Measurements from ENCODE around the gene SLC16A10.

The SLC16A10 gene

GRCh38 chr6:111260570-111261298 lies 173.4 kb downstream of the SLC16A10 start:
- no peak for DNase-seq (ENCODE audit: low spot score)

- DNase-seq (ENCODE audit: low spot score): no peak
Measured at GRCh38 chr6:111263837-111264236, 176.5 kb downstream of the SLC16A10 start.

GRCh38 chr6:111265842-111266241 lies 178.5 kb downstream of the SLC16A10 start:
- DNase-seq (ENCODE audit: low spot score): no peak

- DNase-seq (ENCODE audit: low spot score): no peak
Measured at GRCh38 chr6:111266276-111266675, 179.0 kb downstream of the SLC16A10 start.

GRCh38 chr6:111267764-111268333 lies 180.5 kb downstream of the SLC16A10 start:
- DNase-seq (ENCODE audit: low spot score): no peak

GRCh38 chr6:111269401-111269970 lies 182.2 kb downstream of the SLC16A10 start:
- DNase-seq (ENCODE audit: low spot score): no peak

GRCh38 chr6:111270121-111270520 lies 182.8 kb downstream of the SLC16A10 start:
- no peak for DNase-seq (ENCODE audit: low spot score)

GRCh38 chr6:111274593-111275217 lies 187.4 kb downstream of the SLC16A10 start:
- DNase-seq (ENCODE audit: low spot score): no peak

- DNase-seq (ENCODE audit: low spot score): no peak
Measured at GRCh38 chr6:111276335-111276734, 189.0 kb downstream of the SLC16A10 start.

GRCh38 chr6:111276736-111277135 lies 189.4 kb downstream of the SLC16A10 start:
- no peak for DNase-seq (ENCODE audit: low spot score)

GRCh38 chr6:111277819-111278218 lies 190.5 kb downstream of the SLC16A10 start:
- DNase-seq (ENCODE audit: low spot score): no peak

GRCh38 chr6:111278731-111279130 lies 191.4 kb downstream of the SLC16A10 start:
- DNase-seq (ENCODE audit: low spot score): no peak

- DNase-seq (ENCODE audit: low spot score): no peak
Measured at GRCh38 chr6:111280445-111280955, 193.2 kb downstream of the SLC16A10 start.
